ENCODE measurements around the gene KRTAP9-6.
"Not testable (repeated sequence)": the region's sequence is repeated elsewhere in the genome, so short reads cannot be mapped to it uniquely, and the experiment has no call there.

Gene KRTAP9-6

DNA sequence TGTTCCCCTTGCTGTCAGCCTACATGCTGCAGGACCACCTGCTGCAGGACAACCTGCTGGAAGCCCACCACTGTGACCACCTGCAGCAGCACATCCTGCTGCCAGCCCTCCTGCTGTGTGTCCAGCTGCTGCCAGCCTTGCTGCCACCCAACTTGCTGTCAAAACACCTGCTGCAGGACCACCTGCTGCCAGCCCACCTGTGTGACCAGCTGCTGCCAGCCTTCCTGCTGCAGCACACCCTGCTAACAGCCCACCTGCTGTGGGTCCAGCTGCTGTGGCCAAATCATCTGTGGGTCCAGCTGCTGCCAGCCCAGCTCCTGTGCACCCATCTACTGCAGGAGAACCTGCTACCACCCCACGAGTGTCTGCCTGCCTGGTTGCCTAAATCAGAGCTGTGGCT, 6.1 kb downstream of the KRTAP9-6 start:
- DNase-seq (ENCODE audit: low read depth, low spot score), result not testable (repeated sequence)

DNA sequence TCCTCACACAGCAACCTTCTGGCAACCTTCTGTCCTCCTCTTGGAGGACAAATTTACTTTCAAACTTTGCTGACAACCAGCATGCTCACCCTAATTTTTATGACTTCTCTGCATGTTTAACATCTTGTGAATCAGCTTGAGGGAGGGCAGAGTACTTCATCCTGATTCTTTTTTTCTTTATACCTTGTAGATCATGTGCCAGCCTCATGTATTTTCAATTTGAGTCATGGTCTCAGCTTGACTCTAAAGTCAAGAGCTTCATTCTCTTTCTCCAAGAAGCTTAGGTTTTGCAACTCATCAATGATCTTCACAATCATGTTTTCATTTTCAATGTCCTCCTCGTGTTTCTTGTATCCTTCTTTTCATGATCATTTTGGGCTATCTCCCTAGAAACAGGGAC, 6.7 kb downstream of the KRTAP9-6 start:
- DNase-seq (ENCODE audit: low read depth, low spot score), result no peak

- DNase-seq (ENCODE audit: low read depth, low spot score), result not testable (repeated sequence)
Observed at GRCh38 chr17:41275648-41276190, 10.5 kb downstream of the KRTAP9-6 start, which contains the start of gene KRTAP9-7. KRTAP9-7 (plus strand) TSS chr17:41275698; CDS start chr17:41275698, 0 bp downstream.

DNA sequence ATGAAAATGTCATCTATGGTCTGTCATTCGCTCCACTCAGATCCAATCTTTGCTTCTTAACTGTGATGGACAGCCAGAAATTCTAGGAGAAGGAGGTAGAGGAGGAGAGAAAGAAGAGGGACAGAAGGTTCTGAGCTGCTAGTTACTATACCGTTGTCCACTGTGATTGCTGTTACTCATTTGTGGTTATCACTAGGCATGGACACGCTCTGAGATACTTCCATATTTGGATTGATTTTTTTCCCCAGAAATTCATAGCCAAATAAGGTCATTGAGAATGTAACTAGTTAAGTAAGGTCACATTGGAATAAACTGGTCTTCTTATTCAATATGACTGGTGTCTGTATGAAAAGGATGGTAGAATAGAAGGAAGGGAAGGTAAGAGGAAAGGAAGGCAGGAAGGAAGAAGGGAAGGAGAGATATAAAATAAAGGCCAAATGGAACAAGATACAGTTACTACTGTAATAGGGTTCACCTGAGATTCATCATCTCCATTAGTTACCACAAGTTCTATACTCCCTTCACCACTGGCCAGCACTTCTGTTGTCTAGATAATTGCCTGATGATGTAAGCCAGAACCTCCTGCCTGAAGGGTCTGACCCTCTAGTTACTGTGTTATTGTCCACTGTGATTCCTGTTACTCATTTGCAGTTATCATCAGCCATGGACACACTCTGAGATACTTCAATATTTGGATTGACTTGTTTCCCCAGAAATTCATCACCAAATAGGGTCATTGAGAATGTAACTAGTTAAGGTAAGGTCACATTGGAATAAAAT, 13.2 kb downstream of the KRTAP9-6 start:
- DNase-seq (ENCODE audit: low read depth, low spot score), result no peak

DNA sequence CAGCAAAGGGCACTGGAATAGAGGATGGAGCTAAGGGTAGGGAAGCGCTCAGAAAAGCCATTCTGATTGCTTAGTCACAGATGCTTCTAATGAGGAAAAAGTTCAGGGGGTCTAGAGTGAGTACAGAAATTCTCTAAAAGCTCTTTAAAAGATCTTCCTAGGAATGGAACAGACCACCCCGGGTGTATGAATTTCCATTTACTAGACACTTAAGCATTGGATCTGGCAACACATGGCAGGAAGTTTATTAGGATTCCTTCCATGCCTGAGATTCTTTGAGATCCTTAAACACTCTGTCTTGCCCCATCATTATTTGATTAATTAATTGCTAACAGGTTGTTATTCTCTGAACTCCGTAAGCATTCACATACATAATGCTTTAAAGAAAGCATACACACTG, 18.9 kb downstream of the KRTAP9-6 start:
- DNase-seq (ENCODE audit: low read depth, low spot score), result no peak

- no peak for DNase-seq (ENCODE audit: low read depth, low spot score)
Observed at GRCh38 chr17:41284546-41284945, 19.4 kb downstream of the KRTAP9-6 start.

DNA sequence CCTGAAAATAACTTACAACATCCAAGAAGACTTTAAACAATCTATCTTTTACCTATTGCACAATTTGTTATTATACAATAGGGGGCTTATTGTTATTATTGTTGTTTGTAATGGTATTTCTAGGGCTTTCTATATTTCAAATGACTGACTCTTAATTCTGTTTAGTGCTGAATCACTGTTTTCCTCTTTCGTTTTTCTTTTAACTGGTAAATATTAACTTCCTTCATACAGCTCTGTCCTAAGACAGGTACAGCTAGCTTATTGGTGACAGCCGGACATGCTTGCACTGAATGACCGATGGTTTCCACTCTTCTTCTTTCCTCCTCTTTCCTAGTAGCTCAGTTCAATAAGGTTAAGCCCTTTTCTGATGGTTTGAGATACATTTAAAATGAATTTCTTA, 21.9 kb downstream of the KRTAP9-6 start:
- no peak for DNase-seq (ENCODE audit: low read depth, low spot score)

DNA sequence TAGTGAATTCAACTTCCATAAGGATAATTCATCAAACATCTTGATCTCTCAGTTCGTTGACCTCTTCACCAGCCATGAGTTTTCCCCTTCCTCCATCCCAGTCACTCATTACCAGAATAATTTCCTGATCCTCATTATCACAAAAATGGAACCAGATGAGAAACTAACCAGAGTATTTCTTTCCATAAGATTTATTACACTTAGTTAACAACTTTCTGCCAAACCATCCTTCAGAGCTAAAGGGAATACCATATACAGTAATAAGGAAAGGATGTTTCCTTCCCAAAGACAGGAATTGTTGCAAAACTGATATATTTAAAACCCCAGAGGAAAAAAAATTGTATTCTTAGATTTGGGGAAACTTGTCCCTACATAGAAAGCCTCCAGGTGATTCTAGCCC, 28.8 kb downstream of the KRTAP9-6 start:
- DNase-seq (ENCODE audit: low read depth, low spot score), result no peak

DNA sequence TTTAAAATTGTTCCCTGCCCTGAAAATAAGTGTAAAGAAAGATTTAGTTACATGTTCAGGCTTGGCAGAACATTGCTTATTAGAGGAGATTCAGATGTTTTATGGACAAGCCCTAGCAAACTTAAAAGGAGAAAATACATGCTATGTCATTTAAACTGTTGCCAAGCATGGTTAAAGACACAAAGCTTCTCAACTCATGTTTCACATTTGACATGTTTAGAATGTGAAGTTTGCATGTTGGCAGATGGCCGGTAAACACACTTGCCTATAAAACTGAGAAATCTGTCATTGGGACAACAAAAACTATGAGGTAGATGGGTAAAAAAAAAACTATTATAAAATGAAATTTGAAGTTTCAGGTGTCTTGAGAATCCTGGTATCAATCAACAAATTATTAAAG, 31.7 kb downstream of the KRTAP9-6 start:
- DNase-seq (ENCODE audit: low read depth, low spot score), result no peak

GRCh38 chr17:41298458-41299135, 33.4 kb downstream of the KRTAP9-6 start:
- DNase-seq (ENCODE audit: low read depth, low spot score), result no peak

GRCh38 chr17:41301204-41301790, 36.1 kb downstream of the KRTAP9-6 start:
- DNase-seq (ENCODE audit: low read depth, low spot score), result no peak

DNA sequence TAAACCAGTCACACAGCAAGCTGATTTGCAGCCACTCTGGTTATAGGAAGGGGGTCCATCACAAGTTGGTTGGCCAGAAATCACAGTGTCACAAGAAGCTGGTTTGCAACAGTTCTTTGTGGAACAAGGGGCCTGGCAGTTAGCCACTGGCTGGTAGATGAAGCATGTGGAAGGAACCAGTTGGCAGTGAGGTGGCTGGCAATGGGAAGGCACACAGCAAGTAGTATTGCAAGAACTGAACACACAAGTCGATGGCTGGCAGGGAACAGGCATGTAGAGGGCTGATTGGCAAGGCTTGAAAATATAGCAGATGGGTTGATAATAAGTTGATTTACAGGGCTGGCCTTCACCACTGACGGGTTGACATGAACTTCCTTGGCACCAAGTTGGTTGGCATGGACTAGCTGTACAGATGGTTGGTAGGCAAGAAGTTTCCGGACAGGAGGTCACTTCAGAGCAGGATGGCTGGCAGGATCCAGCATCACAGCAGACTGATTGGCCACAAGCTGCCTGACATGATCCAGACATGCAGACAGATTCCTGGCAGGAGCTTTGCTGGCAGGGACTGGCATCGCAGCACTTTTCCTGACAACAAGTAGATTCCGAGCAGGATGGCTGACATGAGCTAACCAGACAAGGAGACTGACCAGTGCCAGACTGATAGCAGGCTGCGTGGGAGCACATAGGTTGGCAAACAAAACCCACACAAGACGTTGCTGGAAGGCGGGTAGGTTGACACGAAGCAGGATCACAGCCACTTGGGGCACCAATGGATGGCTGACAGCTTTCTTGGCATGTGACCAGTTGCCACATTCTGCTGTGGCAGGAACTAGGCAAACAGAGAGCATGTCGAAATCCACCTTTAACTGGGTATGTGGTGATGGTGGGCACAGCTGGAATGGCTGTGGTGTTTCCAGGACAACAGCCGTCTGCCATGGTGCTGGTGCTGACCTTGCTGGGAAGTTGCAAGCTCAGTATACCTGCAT, 37.0 kb downstream of the KRTAP9-6 start, which contains the start of gene KRTAP29-1:
TSS of gene KRTAP29-1 (minus strand) at position 936 of the 986 bp plus-strand sequence. CDS start at position 936, 0 bp downstream.
- no peak for DNase-seq (ENCODE audit: low read depth, low spot score)

- no peak for DNase-seq (ENCODE audit: low read depth, low spot score)
Observed at GRCh38 chr17:41302981-41303380, 37.8 kb downstream of the KRTAP9-6 start.

DNA sequence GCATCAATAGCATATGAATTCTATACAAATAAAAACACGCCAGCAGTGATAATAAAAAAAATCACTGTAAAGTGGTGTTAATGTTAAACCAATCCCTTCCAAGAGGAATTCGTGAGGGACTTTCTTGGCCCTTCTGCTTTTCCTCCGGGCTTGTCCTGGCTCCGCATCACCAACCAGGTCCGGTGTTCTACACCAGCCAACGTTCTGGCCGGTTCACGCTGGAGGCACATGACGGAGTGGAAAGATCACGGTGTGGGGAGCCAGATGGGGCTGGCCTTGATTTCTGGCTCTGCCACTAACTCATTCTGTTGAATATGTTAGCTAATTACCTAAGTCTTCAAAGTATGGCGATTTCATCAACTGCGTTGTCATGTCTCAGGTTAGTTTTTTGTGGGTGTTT, 38.9 kb downstream of the KRTAP9-6 start:
- DNase-seq (ENCODE audit: low read depth, low spot score), result no peak

DNA sequence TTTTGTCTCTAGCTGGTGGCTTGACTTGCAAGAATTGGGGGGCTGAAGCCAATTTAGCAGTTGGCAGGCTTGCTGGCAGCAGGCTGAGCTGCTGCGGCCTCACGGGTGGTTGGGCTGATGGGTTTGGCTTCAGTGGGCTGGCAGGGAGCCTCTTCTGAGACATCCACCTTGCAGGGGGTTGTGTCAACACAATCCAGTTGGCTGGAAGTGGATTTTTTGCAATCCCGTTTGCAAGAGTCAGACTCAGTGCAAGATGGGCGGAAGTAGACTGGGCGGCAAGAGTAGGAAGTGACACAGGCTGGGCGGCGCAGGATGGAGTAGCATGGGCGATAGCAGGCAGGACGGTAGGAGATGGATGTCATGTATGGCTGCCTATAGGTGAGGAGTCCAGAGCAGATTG, 42.5 kb downstream of the KRTAP9-6 start:
- DNase-seq (ENCODE audit: low read depth, low spot score), result no peak

DNA sequence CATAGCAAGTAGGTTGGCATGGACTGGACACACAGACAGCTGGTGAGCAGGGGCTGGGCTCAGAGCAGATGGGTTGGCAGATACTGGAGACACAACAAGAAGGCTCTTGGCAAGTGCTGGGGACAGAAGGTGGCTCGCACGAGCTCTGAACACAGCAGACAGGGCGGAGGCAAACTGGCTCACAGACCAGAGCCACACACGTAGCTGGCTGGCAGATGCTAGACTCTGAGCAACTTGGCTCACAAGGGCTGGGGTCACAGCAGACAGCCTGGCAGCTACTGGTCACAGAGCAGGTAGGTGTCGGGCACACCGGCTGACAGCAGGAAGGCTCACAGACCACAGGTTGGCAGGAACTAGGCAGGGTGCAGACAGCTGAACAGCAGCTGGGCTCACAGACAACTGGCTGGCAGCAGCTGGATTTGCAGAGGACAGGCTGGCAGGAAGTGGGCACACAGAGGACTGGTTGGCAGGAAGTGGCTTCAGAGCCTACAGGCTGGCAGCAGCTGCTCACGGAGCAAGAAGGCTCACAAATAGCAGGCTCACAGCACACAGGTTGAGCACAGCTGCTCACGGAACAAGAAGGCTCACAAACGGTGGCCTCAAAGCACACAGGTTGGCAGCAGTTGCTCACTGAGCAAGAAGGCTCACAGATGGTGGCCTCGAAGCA, 43.2 kb downstream of the KRTAP9-6 start:
- DNase-seq (ENCODE audit: low read depth, low spot score), result no peak

GRCh38 chr17:41308918-41309359, 43.8 kb downstream of the KRTAP9-6 start, which contains the start of gene KRTAP16-1:
KRTAP16-1 (minus strand) TSS chr17:41309309; CDS start chr17:41309253, 56 bp downstream.
- DNase-seq (ENCODE audit: low read depth, low spot score), result no peak

- DNase-seq (ENCODE audit: low read depth, low spot score), result no peak
Observed at GRCh38 chr17:41311111-41311510, 45.9 kb downstream of the KRTAP9-6 start.

DNA sequence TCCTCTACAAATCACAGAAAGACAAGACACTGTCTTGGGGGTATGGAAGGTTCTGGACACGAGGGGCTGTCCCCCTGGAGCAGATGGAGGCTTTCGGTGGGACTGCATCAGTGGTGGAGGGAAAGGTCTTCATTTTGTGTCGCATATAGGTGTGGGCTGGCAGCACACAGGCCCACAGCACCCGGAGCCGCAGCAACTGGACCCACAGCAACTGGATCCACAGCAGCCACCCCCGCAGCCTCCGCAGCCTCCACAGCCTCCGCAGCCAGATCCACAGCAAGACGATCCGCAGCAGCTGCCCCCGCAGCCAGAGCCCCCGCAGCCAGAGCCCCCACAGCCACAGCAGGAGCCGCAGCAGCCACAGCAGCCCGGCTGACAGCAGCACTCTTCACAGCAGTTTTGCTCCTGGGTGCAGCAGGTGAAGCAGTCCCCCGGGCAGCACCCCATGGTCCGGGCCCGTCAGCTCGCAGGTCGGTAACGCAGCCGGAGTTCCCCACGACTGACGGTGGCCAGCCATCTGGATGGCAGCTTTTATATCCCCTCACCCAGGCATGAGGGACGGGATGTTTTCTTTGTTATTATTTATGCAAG, 50.1 kb downstream of the KRTAP9-6 start, which contains the start of gene KRTAP17-1:
TSS of gene KRTAP17-1 (minus strand) at position 507 of the 591 bp plus-strand sequence. CDS start at position 447, 60 bp downstream.
- no peak for DNase-seq (ENCODE audit: low read depth, low spot score)

Measured in ELF-1 (cell line).